H1 (cell line): Measurements from ENCODE around the gene DPPA4. TPM values are rescaled to one million over a fixed set of nuclear protein-coding genes. Genes with fewer than 3 reads are reported as not detected.

Experiments
- BCL11A ChIP-seq, 2 experiments: IDR thresholded peaks; one replicate each; pipeline ENCODE4 v1.6.1; 2011; ENCODE audit warnings: low read depth in 2 of 2, low read length in 2 of 2, mild to moderate bottlenecking in 2 of 2
- CBX8 ChIP-seq: fragments of 300-800, 300-1000 bp; sonication (generic); IDR thresholded peaks from 2 replicates; pipeline ENCODE4 v1.7.1; 2016; ENCODE audit warnings: low read depth, low read length, borderline replicate concordance
- CHD1 ChIP-seq: IDR thresholded peaks from 2 replicates; pipeline ENCODE4 v1.6.1; 2012; ENCODE audit warnings: low read depth, low read length, improper control_type of control experiment
- GTF2F1 ChIP-seq: IDR thresholded peaks from 2 replicates; pipeline ENCODE4 v1.6.1; 2012; ENCODE audit warnings: low read depth, low read length, improper control_type of control experiment, borderline replicate concordance
- NRF1 ChIP-seq: IDR thresholded peaks from 2 replicates; pipeline ENCODE4 v1.6.1; 2011; ENCODE audit warnings: mild to moderate bottlenecking, low read depth, low read length, improper control_type of control experiment
- polyA plus RNA-seq, 7 experiments: library from polyadenylated mRNA; depleted of rRNA in 3 of 7; stranded (reverse) in 5 of 7; unstranded in 2 of 7; fragments of >200 nt in 5 of 7; fragments of 200-250 nt in 2 of 7; gene quantifications; 1 replicate in 5 of 7; 2 replicates in 1 of 7; 4 replicates in 1 of 7; pipeline versions ENCODE4 v1.2.1 to v1.2.3, GENCODE V29; 2011 to 2013; ENCODE audit warnings: missing spikeins in 2 of 7, mixed read lengths in 2 of 7
- total RNA-seq: library from RNA; stranded (reverse); fragmentation: NEBNext Ultra II Directional; extraction: Animal tissue kit (Norgen Biotek cat#: 25700); gene quantifications from 2 replicates; pipeline ENCODE4 v1.2.1, GENCODE V29; 2021
- TF ChIP-seq, protein P1 (sequence below): fragments of 300-600 bp; sonication (generic); IDR thresholded peaks from 2 replicates; pipeline ENCODE4 v1.7.1; 2012; ENCODE audit warnings: low read length, moderate library complexity, mild to moderate bottlenecking, inconsistent platforms; ENCODE audit not compliant: insufficient replicate concordance
- TF ChIP-seq, protein P2 (sequence below): IDR thresholded peaks from 2 replicates; pipeline ENCODE4 v1.6.1; 2011; ENCODE audit warnings: low read depth, mild to moderate bottlenecking, low read length; ENCODE audit not compliant: insufficient read depth

The DPPA4 gene
- total and polyA plus RNA-seq, 2 of the 8 experiments (the other 6 are each of a cell fraction or from before 2014, with no cell fraction given): 424 to 772 TPM

- TF ChIP-seq, protein P1, sequence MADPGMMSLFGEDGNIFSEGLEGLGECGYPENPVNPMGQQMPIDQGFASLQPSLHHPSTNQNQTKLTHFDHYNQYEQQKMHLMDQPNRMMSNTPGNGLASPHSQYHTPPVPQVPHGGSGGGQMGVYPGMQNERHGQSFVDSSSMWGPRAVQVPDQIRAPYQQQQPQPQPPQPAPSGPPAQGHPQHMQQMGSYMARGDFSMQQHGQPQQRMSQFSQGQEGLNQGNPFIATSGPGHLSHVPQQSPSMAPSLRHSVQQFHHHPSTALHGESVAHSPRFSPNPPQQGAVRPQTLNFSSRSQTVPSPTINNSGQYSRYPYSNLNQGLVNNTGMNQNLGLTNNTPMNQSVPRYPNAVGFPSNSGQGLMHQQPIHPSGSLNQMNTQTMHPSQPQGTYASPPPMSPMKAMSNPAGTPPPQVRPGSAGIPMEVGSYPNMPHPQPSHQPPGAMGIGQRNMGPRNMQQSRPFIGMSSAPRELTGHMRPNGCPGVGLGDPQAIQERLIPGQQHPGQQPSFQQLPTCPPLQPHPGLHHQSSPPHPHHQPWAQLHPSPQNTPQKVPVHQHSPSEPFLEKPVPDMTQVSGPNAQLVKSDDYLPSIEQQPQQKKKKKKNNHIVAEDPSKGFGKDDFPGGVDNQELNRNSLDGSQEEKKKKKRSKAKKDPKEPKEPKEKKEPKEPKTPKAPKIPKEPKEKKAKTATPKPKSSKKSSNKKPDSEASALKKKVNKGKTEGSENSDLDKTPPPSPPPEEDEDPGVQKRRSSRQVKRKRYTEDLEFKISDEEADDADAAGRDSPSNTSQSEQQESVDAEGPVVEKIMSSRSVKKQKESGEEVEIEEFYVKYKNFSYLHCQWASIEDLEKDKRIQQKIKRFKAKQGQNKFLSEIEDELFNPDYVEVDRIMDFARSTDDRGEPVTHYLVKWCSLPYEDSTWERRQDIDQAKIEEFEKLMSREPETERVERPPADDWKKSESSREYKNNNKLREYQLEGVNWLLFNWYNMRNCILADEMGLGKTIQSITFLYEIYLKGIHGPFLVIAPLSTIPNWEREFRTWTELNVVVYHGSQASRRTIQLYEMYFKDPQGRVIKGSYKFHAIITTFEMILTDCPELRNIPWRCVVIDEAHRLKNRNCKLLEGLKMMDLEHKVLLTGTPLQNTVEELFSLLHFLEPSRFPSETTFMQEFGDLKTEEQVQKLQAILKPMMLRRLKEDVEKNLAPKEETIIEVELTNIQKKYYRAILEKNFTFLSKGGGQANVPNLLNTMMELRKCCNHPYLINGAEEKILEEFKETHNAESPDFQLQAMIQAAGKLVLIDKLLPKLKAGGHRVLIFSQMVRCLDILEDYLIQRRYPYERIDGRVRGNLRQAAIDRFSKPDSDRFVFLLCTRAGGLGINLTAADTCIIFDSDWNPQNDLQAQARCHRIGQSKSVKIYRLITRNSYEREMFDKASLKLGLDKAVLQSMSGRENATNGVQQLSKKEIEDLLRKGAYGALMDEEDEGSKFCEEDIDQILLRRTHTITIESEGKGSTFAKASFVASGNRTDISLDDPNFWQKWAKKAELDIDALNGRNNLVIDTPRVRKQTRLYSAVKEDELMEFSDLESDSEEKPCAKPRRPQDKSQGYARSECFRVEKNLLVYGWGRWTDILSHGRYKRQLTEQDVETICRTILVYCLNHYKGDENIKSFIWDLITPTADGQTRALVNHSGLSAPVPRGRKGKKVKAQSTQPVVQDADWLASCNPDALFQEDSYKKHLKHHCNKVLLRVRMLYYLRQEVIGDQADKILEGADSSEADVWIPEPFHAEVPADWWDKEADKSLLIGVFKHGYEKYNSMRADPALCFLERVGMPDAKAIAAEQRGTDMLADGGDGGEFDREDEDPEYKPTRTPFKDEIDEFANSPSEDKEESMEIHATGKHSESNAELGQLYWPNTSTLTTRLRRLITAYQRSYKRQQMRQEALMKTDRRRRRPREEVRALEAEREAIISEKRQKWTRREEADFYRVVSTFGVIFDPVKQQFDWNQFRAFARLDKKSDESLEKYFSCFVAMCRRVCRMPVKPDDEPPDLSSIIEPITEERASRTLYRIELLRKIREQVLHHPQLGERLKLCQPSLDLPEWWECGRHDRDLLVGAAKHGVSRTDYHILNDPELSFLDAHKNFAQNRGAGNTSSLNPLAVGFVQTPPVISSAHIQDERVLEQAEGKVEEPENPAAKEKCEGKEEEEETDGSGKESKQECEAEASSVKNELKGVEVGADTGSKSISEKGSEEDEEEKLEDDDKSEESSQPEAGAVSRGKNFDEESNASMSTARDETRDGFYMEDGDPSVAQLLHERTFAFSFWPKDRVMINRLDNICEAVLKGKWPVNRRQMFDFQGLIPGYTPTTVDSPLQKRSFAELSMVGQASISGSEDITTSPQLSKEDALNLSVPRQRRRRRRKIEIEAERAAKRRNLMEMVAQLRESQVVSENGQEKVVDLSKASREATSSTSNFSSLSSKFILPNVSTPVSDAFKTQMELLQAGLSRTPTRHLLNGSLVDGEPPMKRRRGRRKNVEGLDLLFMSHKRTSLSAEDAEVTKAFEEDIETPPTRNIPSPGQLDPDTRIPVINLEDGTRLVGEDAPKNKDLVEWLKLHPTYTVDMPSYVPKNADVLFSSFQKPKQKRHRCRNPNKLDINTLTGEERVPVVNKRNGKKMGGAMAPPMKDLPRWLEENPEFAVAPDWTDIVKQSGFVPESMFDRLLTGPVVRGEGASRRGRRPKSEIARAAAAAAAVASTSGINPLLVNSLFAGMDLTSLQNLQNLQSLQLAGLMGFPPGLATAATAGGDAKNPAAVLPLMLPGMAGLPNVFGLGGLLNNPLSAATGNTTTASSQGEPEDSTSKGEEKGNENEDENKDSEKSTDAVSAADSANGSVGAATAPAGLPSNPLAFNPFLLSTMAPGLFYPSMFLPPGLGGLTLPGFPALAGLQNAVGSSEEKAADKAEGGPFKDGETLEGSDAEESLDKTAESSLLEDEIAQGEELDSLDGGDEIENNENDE: no peak
- no peak for TF ChIP-seq NRF1
- TF ChIP-seq GTF2F1: no peak
- TF ChIP-seq, protein P2, sequence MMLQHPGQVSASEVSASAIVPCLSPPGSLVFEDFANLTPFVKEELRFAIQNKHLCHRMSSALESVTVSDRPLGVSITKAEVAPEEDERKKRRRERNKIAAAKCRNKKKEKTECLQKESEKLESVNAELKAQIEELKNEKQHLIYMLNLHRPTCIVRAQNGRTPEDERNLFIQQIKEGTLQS: no peak
- TF ChIP-seq BCL11A (IDR thresholded peaks at IDR 0.05; ENCODE audit: low read depth in 2 of 2, low read length in 2 of 2): no peak
- no peak for TF ChIP-seq CHD1
- no peak for TF ChIP-seq CBX8
Observed at GRCh38 chr3:109372639-109373038, 35.3 kb upstream of the DPPA4 start (continued).
